Amygdala (tissue), 56 donors: ENCODE data around the gene TRABD2A.

Experiments used
- DNase-seq, 56 donors: peaks; one replicate each; lab custom pipeline; 2025; lab: John Stamatoyannopoulos, UW

The TRABD2A gene

DNA sequence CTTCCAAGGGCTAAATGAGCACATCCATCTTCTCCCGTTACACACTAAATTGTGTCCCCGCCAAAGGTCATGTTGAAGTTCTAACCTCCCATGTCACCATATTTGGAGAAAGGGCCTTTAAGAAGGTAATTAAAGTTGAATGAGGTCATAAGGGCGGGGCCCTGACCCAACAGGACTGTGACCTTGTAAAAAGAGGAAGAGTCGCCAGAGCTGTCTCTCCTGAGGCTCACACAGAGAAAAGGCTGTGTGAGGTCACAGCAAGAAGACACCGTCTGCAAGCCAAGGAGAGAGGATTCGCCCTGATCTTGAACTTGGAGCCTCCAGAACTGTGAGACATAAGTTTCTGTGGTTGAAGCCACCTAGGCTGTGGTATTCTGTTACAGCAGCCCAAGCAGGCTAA is 24.1 kb downstream of the TRABD2A start:
- DNase-seq = no peak

DNA sequence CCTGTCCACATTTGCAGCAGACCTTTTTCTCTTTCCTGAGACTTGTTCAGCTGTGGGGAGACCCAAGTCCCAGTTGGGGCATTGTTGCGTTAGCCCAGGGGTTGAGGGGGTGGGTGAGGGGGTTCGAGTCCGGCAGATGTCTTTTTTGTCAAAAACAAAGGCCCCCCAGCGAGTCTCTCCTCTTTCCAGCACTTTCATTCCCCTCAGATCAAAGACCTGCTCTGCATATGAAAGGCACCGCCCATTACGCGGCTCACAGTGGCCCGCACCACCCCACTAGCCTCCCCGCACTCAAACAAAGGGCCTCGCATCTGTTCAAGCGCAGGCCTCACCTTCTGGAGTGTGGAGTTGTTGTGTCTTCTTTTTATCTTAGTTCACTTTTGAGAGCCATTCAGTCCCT is 25.2 kb downstream of the TRABD2A start:
- no peak for DNase-seq

DNA sequence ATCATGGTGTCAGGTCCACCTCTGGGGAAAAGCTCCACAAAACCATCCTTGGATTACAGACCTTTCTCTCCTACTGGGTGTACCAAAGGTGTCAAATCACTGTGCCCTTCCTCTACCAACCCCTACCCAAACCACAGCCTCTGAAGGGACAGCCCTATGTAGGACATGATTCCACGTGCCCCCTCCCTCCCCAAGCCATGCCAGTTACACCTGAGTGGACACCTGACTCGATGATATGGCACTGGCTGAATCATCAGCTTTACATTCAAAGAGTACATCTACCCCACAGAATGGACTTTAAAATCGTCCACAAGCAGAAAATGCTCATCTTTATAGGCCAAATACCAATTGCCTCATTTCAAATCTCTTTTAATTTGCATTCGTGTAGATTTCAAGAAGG is 26.0 kb downstream of the TRABD2A start:
- no peak for DNase-seq

DNA sequence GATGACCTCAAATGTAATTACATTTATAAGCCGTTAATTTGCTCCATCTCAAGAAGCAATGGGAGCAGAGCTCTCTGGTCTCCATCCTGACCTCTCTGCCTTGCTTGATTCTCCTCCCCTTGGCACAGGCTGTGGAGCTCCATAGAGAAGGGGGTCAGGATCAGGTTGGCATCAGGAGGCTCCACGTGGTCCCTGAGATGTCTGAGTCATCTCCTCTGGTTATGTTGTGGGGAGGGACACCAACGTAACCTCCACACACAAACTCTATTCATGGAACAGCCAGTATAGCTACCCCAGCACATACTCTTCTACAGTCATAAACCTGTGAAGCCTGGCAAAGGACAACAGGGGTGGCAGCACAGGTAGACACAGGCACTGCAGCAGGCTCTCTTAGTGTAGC is 29.0 kb downstream of the TRABD2A start:
- no peak for DNase-seq

GRCh38 chr2:84850471-84850870 is 30.4 kb downstream of the TRABD2A start:
- DNase-seq = no peak

DNA sequence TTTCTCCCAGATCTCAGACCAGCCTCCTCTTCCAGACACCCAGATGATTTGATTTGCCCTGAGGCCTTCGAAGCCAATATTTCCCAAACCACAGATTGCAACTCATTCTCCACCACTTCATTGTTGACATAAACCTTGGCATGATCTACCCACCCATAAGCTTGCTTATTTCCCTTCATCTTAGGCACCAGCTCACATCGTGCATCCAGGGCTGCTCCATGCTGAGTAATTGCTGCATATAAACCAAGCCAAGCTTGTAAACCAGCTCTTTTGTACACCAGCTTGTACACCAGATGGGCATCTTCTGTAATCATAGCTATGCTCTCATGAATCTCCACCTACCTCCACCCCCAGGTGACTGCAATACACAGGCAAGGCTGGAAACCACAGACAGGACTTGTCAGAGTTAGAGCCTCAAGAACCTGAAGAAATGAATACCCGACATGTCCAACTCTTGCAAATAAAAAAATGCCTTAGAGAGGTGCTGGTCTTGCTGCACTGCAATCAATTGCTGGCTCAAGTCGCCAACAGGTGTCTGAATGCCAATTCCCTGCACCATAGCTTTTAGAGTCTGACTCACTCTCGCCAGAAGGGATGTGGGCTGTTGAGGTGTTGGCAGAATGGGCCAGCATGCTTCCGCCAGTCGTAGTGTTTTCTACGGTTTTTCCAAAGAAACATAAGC is 31.5 kb downstream of the TRABD2A start:
- DNase-seq = peak in 28 of 56 donors; percentile 1 to 83 (median 24)

DNA sequence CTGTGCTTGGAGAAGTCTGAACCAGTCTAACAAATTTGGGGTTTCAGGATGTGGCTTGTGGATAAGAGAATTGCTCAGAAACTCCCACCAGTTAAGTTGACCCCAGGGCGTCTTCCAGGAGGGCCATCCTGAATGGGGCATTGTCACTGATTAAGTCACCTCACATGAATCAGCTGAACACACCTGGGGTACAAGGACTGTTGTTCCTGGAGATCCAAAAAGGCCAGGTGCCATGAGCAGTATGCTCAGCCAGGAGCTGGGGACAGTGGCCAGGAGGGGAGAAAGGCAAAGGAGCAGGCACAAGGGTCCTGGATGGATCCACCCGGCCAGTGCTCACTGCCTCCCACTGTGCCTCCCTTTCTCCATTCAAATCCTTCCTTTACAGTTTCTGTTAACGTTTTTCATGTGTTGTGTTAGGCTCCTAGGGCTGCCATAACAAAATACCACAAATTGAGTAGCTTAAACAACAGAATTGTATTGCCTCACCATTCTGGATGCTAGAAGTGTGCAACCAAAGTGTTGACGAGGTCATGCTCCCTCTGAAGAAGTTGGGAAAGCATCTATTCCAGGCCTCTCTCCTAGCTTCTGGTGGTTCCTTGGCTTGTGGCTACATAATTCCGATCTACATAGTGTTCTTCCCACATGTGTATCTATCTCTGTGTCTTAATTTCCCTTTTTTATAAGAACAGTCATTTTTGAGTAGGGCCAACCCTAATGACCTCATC is 33.4 kb downstream of the TRABD2A start:
- DNase-seq = no peak

GRCh38 chr2:84846741-84847142 is 34.1 kb downstream of the TRABD2A start:
- DNase-seq = no peak

GRCh38 chr2:84846041-84846663 is 34.7 kb downstream of the TRABD2A start:
- DNase-seq = no peak

GRCh38 chr2:84844141-84844540 is 36.7 kb downstream of the TRABD2A start:
- no peak for DNase-seq

GRCh38 chr2:84841577-84841976 is 39.3 kb downstream of the TRABD2A start:
- no peak for DNase-seq

- no peak for DNase-seq
Observed at GRCh38 chr2:84840306-84840705, 40.6 kb downstream of the TRABD2A start.

DNA sequence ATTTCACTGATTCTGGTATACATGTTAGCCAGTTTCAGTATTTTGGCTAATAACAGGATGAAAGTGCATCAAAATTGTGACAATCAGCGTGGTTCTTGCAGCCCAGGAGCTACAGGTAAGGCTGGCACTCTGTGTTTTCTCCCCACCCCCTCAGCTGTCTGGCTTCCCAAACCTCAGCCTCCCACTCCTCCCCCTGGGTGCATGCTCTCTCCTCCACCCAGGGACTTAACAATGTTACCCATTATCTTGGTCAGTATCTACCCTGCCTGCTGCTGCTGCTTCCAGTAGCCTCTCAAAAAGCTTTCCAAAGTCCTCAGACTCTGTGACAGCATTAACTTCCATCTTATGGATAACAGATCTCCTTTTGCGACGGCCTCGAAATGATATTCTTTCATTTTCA is 41.0 kb downstream of the TRABD2A start:
- DNase-seq = no peak

GRCh38 chr2:84838434-84839145 is 42.3 kb downstream of the TRABD2A start:
- no peak for DNase-seq

- no peak for DNase-seq
Observed at GRCh38 chr2:84836215-84836614, 44.7 kb downstream of the TRABD2A start.

DNA sequence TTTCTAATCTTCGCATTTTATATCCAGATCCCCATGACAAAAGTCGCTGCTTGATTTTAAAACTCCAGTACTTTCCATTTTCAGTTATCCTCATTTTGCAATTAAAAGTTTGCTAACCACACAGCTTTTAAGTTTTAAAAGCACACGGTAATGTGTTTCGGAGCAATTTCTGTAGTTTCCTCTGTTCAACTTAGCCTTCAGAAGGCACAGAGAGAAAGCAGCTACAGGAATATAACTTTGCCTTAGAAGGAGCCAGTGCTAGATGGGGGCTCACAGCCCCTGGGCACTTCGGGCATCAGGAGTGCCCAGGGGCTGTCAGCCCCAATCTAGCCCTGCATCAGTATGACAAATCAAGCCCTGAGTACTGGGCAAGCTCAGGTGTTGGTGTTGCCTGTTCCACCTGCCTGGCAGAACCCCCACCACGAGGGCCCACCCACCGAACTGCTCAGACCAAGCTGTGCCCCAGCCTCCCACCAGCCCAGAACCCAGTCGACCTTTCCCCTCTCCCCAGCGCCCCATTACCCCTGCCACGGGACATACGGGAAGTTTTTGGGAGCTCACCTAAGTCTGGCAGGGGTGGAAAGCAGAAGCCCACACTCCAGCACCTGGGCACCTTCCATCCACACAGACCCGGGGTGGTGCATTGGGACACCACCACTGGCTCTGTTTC is 47.3 kb downstream of the TRABD2A start:
- no peak for DNase-seq

GRCh38 chr2:84832772-84833461 is 48.0 kb downstream of the TRABD2A start:
- DNase-seq = peak in 30 of 56 donors; percentile 4 to 64 (median 16)

DNA sequence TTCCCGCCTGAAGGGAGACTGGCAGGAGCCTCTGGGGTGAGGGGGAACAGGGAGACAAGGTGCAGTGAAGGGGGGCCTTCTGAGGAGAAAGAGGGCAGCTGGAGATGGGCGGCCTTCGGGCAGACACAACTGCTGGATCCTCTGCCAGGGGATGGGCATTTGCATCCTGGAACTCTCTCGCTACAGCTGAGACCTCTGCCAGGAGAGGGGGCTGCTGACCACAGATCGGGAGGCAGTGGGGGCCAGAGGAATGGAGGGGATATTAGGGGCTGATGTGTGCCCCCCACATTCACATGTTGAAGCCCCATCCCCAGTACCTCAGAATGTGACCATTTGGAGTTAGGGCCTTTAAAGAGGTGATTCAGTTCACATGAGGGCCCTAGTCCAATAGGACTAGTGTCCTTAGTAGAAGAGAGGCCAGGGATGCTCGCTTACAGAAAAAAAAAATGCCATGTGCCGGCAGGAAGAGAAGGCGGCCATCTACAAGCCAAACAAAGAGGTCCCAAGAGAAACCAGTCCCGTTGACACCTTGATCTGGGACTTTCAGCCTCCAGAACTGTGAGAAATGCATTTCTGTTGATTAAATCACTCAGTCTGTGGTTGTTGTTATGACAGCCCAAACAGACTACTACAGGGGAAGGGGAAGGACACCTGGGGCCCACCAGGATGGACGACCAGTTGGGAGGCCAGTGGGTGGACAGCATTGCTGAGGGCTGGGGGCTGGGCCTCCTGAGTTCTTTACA is 50.0 kb downstream of the TRABD2A start:
- DNase-seq = no peak

DNA sequence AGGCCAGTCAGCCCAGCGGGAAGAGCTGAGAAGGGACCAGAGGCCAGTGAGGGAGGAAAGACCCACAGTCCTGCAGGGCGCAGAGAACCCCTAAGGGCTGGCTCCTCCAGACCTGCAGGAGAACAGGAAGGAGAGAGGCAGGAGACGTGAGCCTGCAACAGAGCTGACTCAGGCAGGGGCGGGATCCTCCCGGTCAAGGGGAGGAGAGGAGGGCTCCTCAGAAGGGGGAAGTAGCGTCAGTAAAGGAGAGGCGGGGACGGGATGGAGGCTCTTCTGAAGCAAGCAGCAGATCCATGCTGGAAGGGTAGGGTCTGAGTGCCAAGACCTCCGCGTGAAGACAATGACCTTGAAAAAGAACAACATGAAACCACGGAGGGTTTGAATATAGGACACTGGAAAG is 50.8 kb downstream of the TRABD2A start:
- peak in 17 of 56 donors; percentile 1 to 40 (median 10) for DNase-seq
